Metanephros (tissue), 1 donor: ENCODE measurements around the gene HNRNPAB. TPM values are rescaled to one million over a fixed set of nuclear protein-coding genes. Genes with fewer than 3 reads are reported as not detected.

Experiments
- total RNA-seq: library from RNA; depleted of rRNA; stranded (reverse); fragments of >200 nt; gene quantifications from one replicate; pipeline ENCODE4 v1.2.3, GENCODE V29; 2014

The HNRNPAB gene
- total RNA-seq: 58.6 TPM

GRCh38 chr5:178204182-178204934 is at the start of gene HNRNPAB:
HNRNPAB (plus strand) TSS chr5:178204533; CDS start chr5:178204838, 305 bp downstream.

DNA sequence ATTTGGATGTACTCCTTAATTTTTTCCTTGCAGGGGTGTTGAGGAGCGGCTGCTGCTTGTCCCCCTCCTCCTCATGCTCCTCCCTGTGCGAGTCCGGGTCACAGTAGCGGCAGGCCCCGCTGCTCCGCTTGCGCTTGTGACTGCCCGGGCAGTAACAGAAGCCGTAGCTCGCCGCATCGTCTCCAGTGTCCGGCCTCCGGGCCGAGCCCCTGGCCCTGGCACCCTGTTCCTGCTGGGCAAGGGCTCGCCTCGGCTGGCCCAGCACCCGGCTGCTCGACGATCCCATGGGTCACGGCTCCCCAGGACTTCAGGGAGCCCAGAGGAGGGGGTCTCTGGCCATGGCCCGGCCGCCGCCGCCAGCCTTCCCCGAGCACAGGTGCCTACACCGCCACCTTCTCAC is 17.3 kb upstream of the HNRNPAB start, which contains the start of gene GMCL2:
GMCL2 (minus strand) TSS at position 358 of the 400 bp plus-strand sequence; CDS start at position 286, 72 bp downstream.

DNA sequence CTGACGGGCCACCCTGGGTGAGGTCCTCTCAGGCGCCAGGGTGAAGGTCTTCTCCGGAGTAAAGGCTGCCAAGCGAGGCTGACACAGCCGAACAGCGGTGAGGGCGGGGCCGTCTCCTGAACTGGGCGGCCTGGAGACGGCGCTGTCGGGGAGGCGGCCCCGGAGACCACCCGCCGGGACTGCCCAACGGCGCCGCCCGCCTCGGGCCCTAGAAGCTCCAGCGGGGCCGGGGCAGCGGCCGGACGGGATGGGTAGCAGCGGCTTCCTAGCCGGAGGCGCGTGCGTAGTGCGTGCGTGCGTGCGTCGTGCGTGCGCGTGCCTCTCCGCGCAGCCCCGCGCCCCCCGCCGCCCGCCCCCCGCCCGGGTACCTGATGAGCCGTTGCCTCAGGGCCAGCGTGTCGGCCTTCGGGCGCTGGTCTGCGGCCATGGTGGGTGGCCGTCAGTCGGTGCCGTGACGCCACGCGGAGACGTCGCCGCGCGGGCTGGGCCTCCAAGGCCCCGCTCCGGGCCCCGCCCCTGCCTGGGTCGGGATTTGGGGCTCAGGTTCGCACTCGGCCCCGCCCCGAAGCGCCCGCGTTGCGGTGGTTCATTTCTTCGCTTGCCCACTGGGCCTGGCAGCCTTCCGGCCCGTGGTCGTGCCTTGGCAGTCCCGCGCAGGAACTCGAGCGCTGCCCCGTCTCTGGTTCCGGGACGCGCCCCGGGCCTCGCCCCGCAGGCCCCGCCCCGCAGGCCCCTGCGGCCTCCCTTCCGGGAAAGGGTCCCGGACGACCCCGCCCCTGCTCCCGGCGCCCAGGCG is 28.0 kb downstream of the HNRNPAB start, which contains the start of gene PHYKPL:
PHYKPL (minus strand) TSS at position 679 of the 796 bp plus-strand sequence; CDS start at position 427, 252 bp downstream.

Other genes with a start within 250 kb of the HNRNPAB start
- not detected for gene PROP1, start 208.3 kb upstream of the HNRNPAB start, total RNA-seq
- 8.6 TPM for gene N4BP3, start 91.0 kb upstream of the HNRNPAB start, total RNA-seq
- 24.5 TPM for gene RMND5B, start 73.5 kb upstream of the HNRNPAB start, total RNA-seq
- gene NHP2, start 50.6 kb upstream of the HNRNPAB start, total RNA-seq: 85.7 TPM
- not detected for gene GMCL2, start 17.2 kb upstream of the HNRNPAB start, total RNA-seq
- 89.3 TPM for gene PHYKPL, start 28.3 kb downstream of the HNRNPAB start, total RNA-seq